B cell (primary cell): ENCODE results near the gene CFAP100.

ENCODE experiments used
- CTCF ChIP-seq: fragments of 200-600 bp; IDR thresholded peaks from one replicate; pipeline ENCODE4 v1.8.0; 2022; ENCODE audit warnings: antibody characterized with exemption, mild to moderate bottlenecking
- EZH2 ChIP-seq: IDR thresholded peaks from 2 replicates; pipeline ENCODE4 v1.6.1; 2012; ENCODE audit warnings: borderline replicate concordance, low read depth, mild to moderate bottlenecking, moderate library complexity, low read length; ENCODE audit not compliant: insufficient read depth, poor library complexity, severe bottlenecking

GRCh38 chr3:126414406-126414805 lies 19.7 kb downstream of the CFAP100 start:
- TF ChIP-seq CTCF (no peak), EZH2 (no peak)
